Loucy (cell line): Measurements from ENCODE around the gene SLC27A2.
A peak's percentile ranks its signal among the peaks of the same experiment; 100 is the strongest.

Experiments
- H2AFZ ChIP-seq: fragments of 200-600 bp; sonication (generic); 2 replicates; pipeline ENCODE4 v1.6.0; 2016; ENCODE audit warnings: antibody characterized with exemption, mild to moderate bottlenecking, low read length, moderate library complexity
- H3F3A ChIP-seq: fragments of 200-600 bp; 2 replicates; pipeline ENCODE4 v1.6.0; 2016; ENCODE audit warnings: antibody characterized with exemption, low read depth, mild to moderate bottlenecking
- H3K27me3 ChIP-seq: fragments of 200-600 bp; sonication (generic); 2 replicates; pipeline ENCODE4 v1.6.1; 2014; ENCODE audit warnings: low read length, mild to moderate bottlenecking; ENCODE audit not compliant: insufficient read depth, poor library complexity, severe bottlenecking
- H3K36me3 ChIP-seq: fragments of 200-600 bp; sonication (generic); 2 replicates; pipeline ENCODE4 v1.6.1; 2016; ENCODE audit warnings: low read length; ENCODE audit not compliant: insufficient read depth
- H3K4me1 ChIP-seq: fragments of 200-600 bp; sonication (generic); 2 replicates; pipeline ENCODE4 v1.5.1; 2014; ENCODE audit warnings: low read length, mild to moderate bottlenecking; ENCODE audit not compliant: insufficient read depth, poor library complexity, severe bottlenecking
- H3K4me2 ChIP-seq: fragments of 200-600 bp; sonication (generic); 2 replicates; pipeline ENCODE4 v1.6.0; 2014; ENCODE audit warnings: antibody characterized with exemption, low read length, low read depth, mild to moderate bottlenecking; ENCODE audit not compliant: poor library complexity, severe bottlenecking
- H3K4me3 ChIP-seq: fragments of 200-600 bp; sonication (generic); 2 replicates; pipeline ENCODE4 v1.5.1; 2014; ENCODE audit warnings: low read length, mild to moderate bottlenecking, mixed read lengths; ENCODE audit not compliant: poor library complexity, severe bottlenecking
- H3K79me2 ChIP-seq: fragments of 200-600 bp; sonication (generic); 2 replicates; pipeline ENCODE4 v1.6.1; 2014; ENCODE audit warnings: low read length; ENCODE audit not compliant: insufficient read depth
- H3K9ac ChIP-seq: fragments of 200-600 bp; sonication (generic); 2 replicates; pipeline ENCODE4 v1.6.0; 2014; ENCODE audit warnings: mild to moderate bottlenecking, low read depth, low read length, moderate library complexity; ENCODE audit not compliant: poor library complexity, severe bottlenecking
- H3K9me2 ChIP-seq: fragments of 200-600 bp; sonication (generic); replicated peaks from 2 replicates; pipeline ENCODE4 v1.6.1; 2016; ENCODE audit warnings: low read depth, low read length, mixed read lengths
- H3K9me3 ChIP-seq: fragments of 200-600 bp; sonication (generic); 2 replicates; pipeline ENCODE4 v1.6.1; 2014; ENCODE audit warnings: mild to moderate bottlenecking, antibody characterized with exemption, low read length, low read depth; ENCODE audit not compliant: insufficient read depth
- H4K20me1 ChIP-seq: fragments of 200-600 bp; sonication (generic); 2 replicates; pipeline ENCODE4 v1.6.0; 2014; ENCODE audit warnings: antibody characterized with exemption, low read length, mild to moderate bottlenecking; ENCODE audit not compliant: insufficient read depth, poor library complexity, severe bottlenecking
- CTCF ChIP-seq: fragments of 200-600 bp; sonication (generic); conservative IDR thresholded peaks from 2 replicates; pipeline ENCODE4 v1.5.1; 2014; ENCODE audit warnings: mild to moderate bottlenecking, antibody characterized with exemption, low read length
- EZH2phosphoT487 ChIP-seq: fragments of 200-600 bp; IDR thresholded peaks from 2 replicates; pipeline ENCODE4 v1.6.1; 2018; ENCODE audit warnings: antibody characterized with exemption, mild to moderate bottlenecking, moderate library complexity, borderline replicate concordance

Gene SLC27A2

GRCh38 chr15:50166216-50166615, 15.8 kb upstream of the SLC27A2 start:
- H4K20me1 ChIP-seq: no peaks in the 10 kb centered on the region
- H3F3A ChIP-seq: no peaks in the 10 kb centered on the region
- no peaks in the 10 kb centered on the region for H3K9me2 ChIP-seq
- H3K36me3 ChIP-seq: no peaks in the 10 kb centered on the region
- H3K79me2 ChIP-seq: no peaks in the 10 kb centered on the region
- H3K4me3 ChIP-seq: no peak overlapping the region
- H3K9me3 ChIP-seq: no peaks in the 10 kb centered on the region
- H3K9ac ChIP-seq: no peak overlapping the region
- no peaks in the 10 kb centered on the region for H3K27me3 ChIP-seq
- no peak overlapping the region for H3K4me2 ChIP-seq
- H2AFZ ChIP-seq: 0 out of 2 replicates have a peak overlapping the region, but pooled peaks have one; percentile 18
- no peak for TF ChIP-seq CTCF
- no peak for TF ChIP-seq EZH2phosphoT487
- peaks cover 8% of the 10 kb centered on the region for H3K4me1 ChIP-seq

- Histone ChIP-seq H2AFZ (no peak overlapping the region), H3F3A (no peaks in the 10 kb centered on the region), H3K9me2 (no peaks in the 10 kb centered on the region), H3K9ac (no peak overlapping the region), H3K4me2 (no peak overlapping the region), H3K27me3 (no peaks in the 10 kb centered on the region), H3K36me3 (no peaks in the 10 kb centered on the region), H3K4me3 (no peak overlapping the region), H3K9me3 (no peaks in the 10 kb centered on the region), H3K79me2 (no peaks in the 10 kb centered on the region), H4K20me1 (no peaks in the 10 kb centered on the region), H3K4me1 (peaks cover 8% of the 10 kb centered on the region)
- TF ChIP-seq EZH2phosphoT487: no peak
- TF ChIP-seq CTCF: no peak
Observed at GRCh38 chr15:50167110-50167509, 14.9 kb upstream of the SLC27A2 start.

DNA sequence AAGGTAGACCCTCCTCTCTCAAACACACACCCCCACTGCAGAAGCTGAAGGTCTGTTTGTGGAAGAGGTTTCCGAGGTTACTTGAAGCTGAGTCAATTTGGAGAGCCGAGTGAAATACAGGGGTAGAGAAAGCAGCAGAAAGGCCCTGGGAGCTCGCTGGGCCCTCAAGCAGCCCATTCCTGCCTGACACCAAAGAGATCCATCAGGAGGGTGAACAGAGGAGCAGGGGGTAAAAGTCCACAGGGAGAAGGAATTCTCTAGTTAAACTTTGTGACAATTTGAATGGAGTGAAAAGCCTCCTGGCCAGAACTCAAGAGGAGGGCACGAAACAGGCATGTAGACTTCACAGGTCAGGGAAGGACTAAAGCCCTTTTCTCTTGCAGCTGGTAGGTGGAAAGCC, 13.6 kb upstream of the SLC27A2 start:
- H3F3A ChIP-seq: no peaks in the 10 kb centered on the region
- H3K4me2 ChIP-seq: no peak overlapping the region
- no peaks in the 10 kb centered on the region for H3K9me2 ChIP-seq
- no peaks in the 10 kb centered on the region for H3K79me2 ChIP-seq
- no peaks in the 10 kb centered on the region for H3K9me3 ChIP-seq
- H4K20me1 ChIP-seq: no peaks in the 10 kb centered on the region
- TF ChIP-seq CTCF: no peak
- TF ChIP-seq EZH2phosphoT487: no peak
- no peak overlapping the region for H3K9ac ChIP-seq
- no peak overlapping the region for H3K4me3 ChIP-seq
- H2AFZ ChIP-seq: no peak overlapping the region
- H3K4me1 ChIP-seq: peaks cover 8% of the 10 kb centered on the region
- no peaks in the 10 kb centered on the region for H3K36me3 ChIP-seq
- H3K27me3 ChIP-seq: no peaks in the 10 kb centered on the region
